ENCODE data around the gene SH3RF3.

SH3RF3 gene

DNA sequence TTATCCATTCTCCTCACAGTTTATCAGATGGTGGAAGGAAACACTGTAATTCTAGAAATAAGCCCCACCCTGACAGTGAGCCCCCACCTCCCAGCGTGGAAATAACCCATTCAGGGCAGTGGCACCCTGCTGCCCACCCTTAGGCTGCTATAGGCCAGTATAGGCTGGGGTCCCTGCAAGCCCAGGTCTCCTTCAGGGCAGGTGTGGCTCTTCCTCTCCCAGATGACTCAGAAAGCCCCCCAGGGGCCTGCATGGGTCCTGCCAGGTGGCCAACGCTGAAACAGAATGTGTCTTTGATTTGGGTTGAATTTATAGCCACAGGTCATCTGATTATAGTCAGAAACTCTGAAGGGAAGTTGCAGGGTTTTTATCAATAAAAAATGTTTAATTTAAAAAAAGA lies 136.4 kb downstream of the SH3RF3 start:
- TF ChIP-seq, protein P1, sequence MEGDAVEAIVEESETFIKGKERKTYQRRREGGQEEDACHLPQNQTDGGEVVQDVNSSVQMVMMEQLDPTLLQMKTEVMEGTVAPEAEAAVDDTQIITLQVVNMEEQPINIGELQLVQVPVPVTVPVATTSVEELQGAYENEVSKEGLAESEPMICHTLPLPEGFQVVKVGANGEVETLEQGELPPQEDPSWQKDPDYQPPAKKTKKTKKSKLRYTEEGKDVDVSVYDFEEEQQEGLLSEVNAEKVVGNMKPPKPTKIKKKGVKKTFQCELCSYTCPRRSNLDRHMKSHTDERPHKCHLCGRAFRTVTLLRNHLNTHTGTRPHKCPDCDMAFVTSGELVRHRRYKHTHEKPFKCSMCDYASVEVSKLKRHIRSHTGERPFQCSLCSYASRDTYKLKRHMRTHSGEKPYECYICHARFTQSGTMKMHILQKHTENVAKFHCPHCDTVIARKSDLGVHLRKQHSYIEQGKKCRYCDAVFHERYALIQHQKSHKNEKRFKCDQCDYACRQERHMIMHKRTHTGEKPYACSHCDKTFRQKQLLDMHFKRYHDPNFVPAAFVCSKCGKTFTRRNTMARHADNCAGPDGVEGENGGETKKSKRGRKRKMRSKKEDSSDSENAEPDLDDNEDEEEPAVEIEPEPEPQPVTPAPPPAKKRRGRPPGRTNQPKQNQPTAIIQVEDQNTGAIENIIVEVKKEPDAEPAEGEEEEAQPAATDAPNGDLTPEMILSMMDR (IDR thresholded peaks at IDR 0.05; ENCODE audit: insufficient read depth, low read length, missing control alignments), result no peak
- POLR2A ChIA-PET, result no interaction called here
- H3K4me3 ChIP-seq (ENCODE audit: low read depth, low read length), result no peak overlapping the region
- CTCF ChIA-PET, result interaction anchor here (0.6 to 1.6 kb wide), 2 partner anchors 138 to 216 kb away, joined by 3 to 6 read pairs; no protein-coding TSS in a partner anchor
- DNase-seq (ENCODE audit: low read depth, low spot score), result no peak

DNA sequence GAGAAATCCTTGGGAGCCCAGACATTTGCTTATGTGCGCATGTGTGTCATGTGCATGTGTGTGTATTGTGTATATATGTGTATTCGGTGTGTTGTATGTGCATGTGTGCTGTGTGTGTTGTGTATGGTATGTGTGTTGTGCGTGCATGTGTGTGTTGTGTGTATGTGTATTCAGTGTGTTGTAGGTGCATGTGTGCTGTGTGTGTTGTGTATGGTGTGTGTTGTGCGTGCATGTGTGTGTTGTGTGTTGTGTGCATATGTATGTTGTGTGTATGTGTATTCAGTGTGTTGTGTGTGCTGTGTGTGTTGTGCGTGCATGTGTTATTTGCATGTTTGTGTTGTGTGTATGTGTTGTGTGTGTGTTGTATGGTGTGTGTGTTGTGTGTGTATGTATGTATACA lies 136.9 kb downstream of the SH3RF3 start:
- H3K4me3 ChIP-seq (ENCODE audit: low read depth, low read length), result no peak overlapping the region
- TF ChIP-seq, protein P1 (IDR thresholded peaks at IDR 0.05; ENCODE audit: insufficient read depth, low read length, missing control alignments), result no peak
- DNase-seq (ENCODE audit: low read depth, low spot score), result no peak
- CTCF ChIA-PET, result interaction anchor here (1.3 to 1.6 kb wide), 2 partner anchors 139 to 244 kb away, joined by 4 to 6 read pairs; no protein-coding TSS in a partner anchor
- POLR2A ChIA-PET, result no interaction called here

DNA sequence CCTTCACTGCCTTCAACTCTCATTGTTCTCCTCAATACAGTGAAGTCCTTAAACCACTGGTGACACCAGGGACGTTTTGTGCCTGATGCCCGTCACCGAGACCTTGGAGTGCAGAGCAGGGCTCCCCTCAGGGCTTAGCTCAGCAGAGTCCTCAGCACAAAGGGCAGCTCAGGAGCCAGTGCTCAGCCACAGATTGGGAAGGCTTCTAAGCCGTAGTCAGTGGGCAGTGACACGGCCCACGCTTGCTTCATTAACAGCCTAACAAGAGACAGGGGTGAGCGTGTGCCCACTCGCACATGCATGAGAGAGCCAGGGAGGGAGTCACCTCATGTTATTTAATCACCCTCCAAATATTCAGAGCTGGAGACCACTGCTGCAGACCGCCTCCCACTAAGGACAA lies 137.5 kb downstream of the SH3RF3 start:
- H3K4me3 ChIP-seq (ENCODE audit: low read depth, low read length), result no peak overlapping the region
- TF ChIP-seq, protein P1 (IDR thresholded peaks at IDR 0.05; ENCODE audit: insufficient read depth, low read length, missing control alignments), result no peak
- ChIA-PET CTCF (interaction anchor here (1.3 kb wide), 1 partner anchor 243 kb away, joined by 4 read pairs; no protein-coding TSS in a partner anchor), POLR2A (no interaction called here)
- DNase-seq (ENCODE audit: low read depth, low spot score), result no peak

DNA sequence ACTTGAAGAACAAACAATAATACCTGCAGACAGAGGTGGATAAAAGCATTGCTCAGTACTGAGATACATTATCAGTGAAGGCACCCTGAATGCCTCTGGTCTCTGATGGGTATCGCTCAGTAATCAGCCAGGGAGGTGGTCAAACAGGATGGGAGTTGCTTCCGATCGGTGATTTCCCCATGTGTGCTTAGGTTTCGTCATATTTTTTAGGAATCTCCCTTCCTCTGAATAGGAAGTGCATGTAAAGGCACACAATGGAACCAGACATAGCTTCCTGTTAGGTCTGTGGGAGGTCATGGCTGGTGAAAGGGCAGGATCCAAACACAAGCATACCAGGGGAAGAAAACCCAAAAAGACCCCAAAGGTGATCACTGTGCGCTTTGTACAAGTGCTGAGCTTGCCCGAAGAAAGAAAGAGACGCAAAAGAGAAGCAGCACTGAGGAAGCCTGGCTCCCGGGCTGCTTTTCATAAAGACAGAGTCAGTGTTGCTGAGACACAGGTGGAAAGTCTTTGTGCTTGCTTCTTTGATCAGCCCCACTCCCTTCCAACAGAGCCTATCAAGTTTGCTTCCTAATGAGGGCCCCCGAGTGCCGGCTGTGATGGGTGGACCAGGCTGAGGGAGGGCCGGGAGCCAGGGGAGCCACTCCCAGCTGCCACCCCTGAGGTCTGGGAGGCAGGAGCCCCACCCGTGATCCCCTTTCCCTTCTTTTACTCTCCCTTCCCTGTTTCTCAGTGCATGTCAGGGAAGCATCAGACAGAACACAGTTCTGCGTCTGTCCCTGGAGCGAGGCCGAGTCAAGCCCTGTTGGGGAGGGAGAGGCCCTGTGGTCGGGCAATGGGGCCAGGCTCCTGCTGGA lies 138.2 kb downstream of the SH3RF3 start:
- DNase-seq (ENCODE audit: low read depth, low spot score), result no peak
- ChIA-PET CTCF (interaction anchor here (1.3 kb wide), 1 partner anchor 242 kb away, joined by 4 read pairs; no protein-coding TSS in a partner anchor), POLR2A (no interaction called here)
- no peak overlapping the region for H3K4me3 ChIP-seq (ENCODE audit: low read depth, low read length)
- TF ChIP-seq, protein P1 (IDR thresholded peaks at IDR 0.05; ENCODE audit: insufficient read depth, low read length, missing control alignments), result no peak

DNA sequence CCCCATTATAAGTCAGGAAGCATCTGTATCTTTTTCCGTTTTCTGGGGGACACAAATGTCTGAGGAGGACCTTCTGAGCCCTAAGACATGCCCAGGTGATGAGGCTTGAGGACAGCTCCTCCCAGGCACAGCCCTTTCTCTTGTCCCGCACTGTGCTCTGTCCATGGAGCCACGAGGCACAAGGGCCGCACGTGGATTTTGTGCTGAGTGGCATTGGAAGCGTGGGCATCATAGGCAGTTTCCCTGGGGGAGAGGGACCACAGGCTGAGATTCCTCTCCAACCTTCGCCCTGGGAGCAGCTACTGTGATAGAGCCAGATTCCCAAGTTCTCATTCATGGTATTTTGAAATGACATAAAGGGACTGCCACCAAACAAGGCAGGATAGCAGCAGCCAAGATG lies 139.9 kb downstream of the SH3RF3 start:
- TF ChIP-seq, protein P1 (IDR thresholded peaks at IDR 0.05; ENCODE audit: insufficient read depth, low read length, missing control alignments), result no peak

DNA sequence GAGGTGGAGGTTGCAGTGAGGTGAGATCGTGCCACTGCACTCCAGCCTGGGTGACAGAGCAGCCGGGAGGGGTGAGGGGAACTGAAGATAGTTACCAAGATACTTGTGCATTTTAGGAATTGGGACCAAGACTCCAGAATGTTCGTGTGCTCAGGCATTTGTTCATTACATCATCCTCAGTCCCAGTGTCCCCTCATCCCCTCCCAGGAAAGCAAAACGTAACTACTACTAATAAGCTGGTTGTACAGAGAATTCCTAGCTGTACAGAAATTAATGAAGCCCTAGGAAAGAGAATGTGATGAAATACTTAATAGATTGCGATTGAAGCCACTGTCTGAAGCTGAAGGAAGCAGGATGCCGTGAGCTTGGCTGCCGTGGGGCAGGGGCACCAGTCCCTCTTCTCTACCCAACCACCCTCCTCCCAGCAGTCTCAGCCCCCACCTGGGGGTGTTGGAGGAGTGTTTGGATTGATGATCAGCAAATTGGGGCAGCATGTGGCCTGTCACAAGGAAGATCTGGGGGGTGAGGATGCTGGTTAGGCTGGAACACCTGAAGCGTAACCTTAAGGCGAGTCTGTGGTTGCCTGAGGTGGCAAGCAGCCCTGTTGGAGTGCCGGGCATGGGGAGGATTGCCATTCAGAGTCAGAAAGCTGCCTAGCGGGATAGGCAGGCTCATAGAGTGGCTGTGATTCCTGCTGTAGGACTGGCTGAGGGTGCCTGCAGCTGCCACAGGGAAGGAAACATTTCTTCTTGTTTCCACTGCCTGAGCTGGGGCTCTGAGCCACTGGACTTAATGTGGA lies 140.9 kb downstream of the SH3RF3 start:
- H3K4me3 ChIP-seq (ENCODE audit: low read depth, low read length), result no peak overlapping the region
- ChIA-PET POLR2A (no interaction called here), CTCF (no interaction called here)
- TF ChIP-seq, protein P1 (IDR thresholded peaks at IDR 0.05; ENCODE audit: insufficient read depth, low read length, missing control alignments), result no peak
- DNase-seq (ENCODE audit: low read depth, low spot score), result no peak

More for the DNA sequence above, 139.9 kb downstream of the SH3RF3 start:
- DNase-seq (ENCODE audit: low read depth, low spot score), result no peak
- ChIA-PET POLR2A (no interaction called here), CTCF (no interaction called here)
- H3K4me3 ChIP-seq (ENCODE audit: low read depth, low read length), result no peak overlapping the region

Data from AG04449 (cell line).